Gastrocnemius medialis (tissue), 4 donors: ENCODE data around the gene FAM124A. TPM values are rescaled to one million over a fixed set of nuclear protein-coding genes. Genes with fewer than 3 reads are reported as not detected.

ENCODE experiments used
- ATAC-seq, 2 donors: fragments of 150-250 bp; one replicate each; pipeline ENCODE4 v1.9.1; 2016
- DNase-seq, 2 donors: peaks; one replicate each; pipeline ENCODE4 v3.0.0-alpha.2; 2019
- H3K27ac ChIP-seq, 4 donors: fragments of 200-600 bp; sonication (generic); 1 replicate in 1 of 4; 2 replicates in 3 of 4; pipeline ENCODE4 v1.5.1; 2016 to 2018; ENCODE audit warnings: mild to moderate bottlenecking in 2 of 4, moderate library complexity in 1 of 4
- H3K27me3 ChIP-seq, 3 donors: fragments of 200-600 bp; sonication (generic) in 2 of 3; 1 replicate in 1 of 3; 2 replicates in 2 of 3; pipeline versions ENCODE4 v1.5.1 to v1.6.0; 2016 to 2019; ENCODE audit warnings: mild to moderate bottlenecking in 1 of 3, moderate library complexity in 1 of 3
- H3K36me3 ChIP-seq, 2 donors: fragments of 200-600 bp; sonication (generic) in 1 of 2; one replicate each; pipeline ENCODE4 v1.5.1; 2017 to 2018
- H3K4me1 ChIP-seq, 2 donors: fragments of 200-600 bp; sonication (generic) in 1 of 2; one replicate each; pipeline ENCODE4 v1.5.1; 2016 to 2017; ENCODE audit warnings: mild to moderate bottlenecking in 2 of 2
- H3K4me3 ChIP-seq, 4 donors: fragments of 200-600 bp; sonication (generic) in 3 of 4; 1 replicate in 1 of 4; 2 replicates in 3 of 4; pipeline ENCODE4 v1.5.1; 2016 to 2019; ENCODE audit warnings: mild to moderate bottlenecking in 2 of 4
- H3K9me3 ChIP-seq, 3 donors: fragments of 200-600 bp; sonication (generic) in 2 of 3; 1 replicate in 1 of 3; 2 replicates in 2 of 3; pipeline ENCODE4 v1.5.1; 2016 to 2019
- CTCF ChIP-seq, 5 experiments: fragments of 450-650 bp in 3 of 5; fragments of 200-600 bp in 2 of 5; sonication (generic) in 2 of 5; IDR thresholded peaks in 4 of 5; conservative IDR thresholded peaks in 1 of 5; 1 replicate in 4 of 5; 2 replicates in 1 of 5; pipeline ENCODE4 v1.5.1; 2016 to 2019; ENCODE audit warnings: antibody characterized with exemption in 5 of 5, mild to moderate bottlenecking in 3 of 5, moderate library complexity in 3 of 5
- POLR2A ChIP-seq, 2 donors: fragments of 450-650 bp; IDR thresholded peaks; one replicate each; pipeline ENCODE4 v1.6.1; 2017; ENCODE audit warnings: antibody characterized with exemption in 2 of 2, mild to moderate bottlenecking in 2 of 2, moderate library complexity in 2 of 2
- in situ Hi-C, 4 donors: fragments of 200-750 bp; cut with MboI; loops; one replicate each; pipeline versions ENCODE4 v1.15.0 to v1.8.0; 2017; ENCODE audit warnings: low sequenced_read_pairs in 4 of 4
- intact Hi-C: fragments of 100-400 bp; cut with DNase I; formaldehyde crosslinking; loops from one replicate; pipeline ENCODE4 v1.15.1; 2023; ENCODE audit warnings: low total_unique reads
- total RNA-seq, 4 donors: library from RNA; depleted of rRNA; stranded (reverse); fragments of >200 nt; gene quantifications; one replicate each; pipeline versions ENCODE4 v1.1.0 to v1.2.3, GENCODE V29; 2016

Gene FAM124A
- total RNA-seq, 4 donors from 2014 or later: 0.66 to 2.0 (median 0.81) TPM

GRCh38 chr13:51202477-51203046 lies 19.6 kb upstream of the FAM124A start:
- H3K27me3 ChIP-seq: no peaks in the 10 kb centered on the region
- H3K4me1 ChIP-seq: no peaks in the 10 kb centered on the region
- DNase-seq (no peak), ATAC-seq (no peak)
- intact Hi-C loops: no loop called here
- H3K36me3 ChIP-seq: no peaks in the 10 kb centered on the region
- TF ChIP-seq CTCF (IDR thresholded peaks at IDR 0.05 in 4 of 5, conservative IDR thresholded peaks at IDR 0.05 in 1 of 5): no peak
- no peak for TF ChIP-seq POLR2A (IDR thresholded peaks at IDR 0.05)
- no peaks in the 10 kb centered on the region for H3K9me3 ChIP-seq
- H3K4me3 ChIP-seq: no peak overlapping the region
- H3K27ac ChIP-seq: no peak overlapping the region
- in situ Hi-C loops: no loop called here

GRCh38 chr13:51206584-51206983 lies 15.6 kb upstream of the FAM124A start:
- DNase-seq: no peak
- in situ Hi-C loops (no loop called here), intact Hi-C loops (no loop called here)
- no peak overlapping the region for H3K4me3 ChIP-seq
- TF ChIP-seq CTCF (IDR thresholded peaks at IDR 0.05 in 4 of 5, conservative IDR thresholded peaks at IDR 0.05 in 1 of 5): no peak
- no peak for TF ChIP-seq POLR2A (IDR thresholded peaks at IDR 0.05)
- ATAC-seq: no peak
- no peak overlapping the region for H3K27ac ChIP-seq
- no peaks in the 10 kb centered on the region for H3K9me3 ChIP-seq
- H3K36me3 ChIP-seq: no peaks in the 10 kb centered on the region
- peaks cover 0 to 5% (median 0%) of the 10 kb centered on the region in 3 donors for H3K27me3 ChIP-seq
- no peaks in the 10 kb centered on the region for H3K4me1 ChIP-seq

GRCh38 chr13:51207881-51208280 lies 14.3 kb upstream of the FAM124A start:
- in situ Hi-C loops: no loop called here
- intact Hi-C loops: no loop called here

GRCh38 chr13:51208716-51209115 lies 13.5 kb upstream of the FAM124A start:
- no peak for TF ChIP-seq POLR2A (IDR thresholded peaks at IDR 0.05)
- TF ChIP-seq CTCF (IDR thresholded peaks at IDR 0.05 in 4 of 5, conservative IDR thresholded peaks at IDR 0.05 in 1 of 5): no peak
- H3K27ac ChIP-seq: no peak overlapping the region
- in situ Hi-C loops: no loop called here
- no peaks in the 10 kb centered on the region for H3K36me3 ChIP-seq
- H3K4me1 ChIP-seq: no peaks in the 10 kb centered on the region
- ATAC-seq (no peak), DNase-seq (no peak)
- H3K9me3 ChIP-seq: no peaks in the 10 kb centered on the region
- intact Hi-C loops: no loop called here
- no peak overlapping the region for H3K4me3 ChIP-seq
- H3K27me3 ChIP-seq: peaks cover 0 to 8% (median 0%) of the 10 kb centered on the region in 3 donors

More at GRCh38 chr13:51207881-51208280, 14.3 kb upstream of the FAM124A start:
- H3K27ac ChIP-seq: no peak overlapping the region
- no peak overlapping the region for H3K4me3 ChIP-seq
- no peaks in the 10 kb centered on the region for H3K4me1 ChIP-seq
- H3K9me3 ChIP-seq: no peaks in the 10 kb centered on the region
- peaks cover 0 to 8% (median 0%) of the 10 kb centered on the region in 3 donors for H3K27me3 ChIP-seq
- no peaks in the 10 kb centered on the region for H3K36me3 ChIP-seq
- ATAC-seq (no peak), DNase-seq (no peak)
- TF ChIP-seq POLR2A (IDR thresholded peaks at IDR 0.05): no peak
- TF ChIP-seq CTCF (IDR thresholded peaks at IDR 0.05 in 4 of 5, conservative IDR thresholded peaks at IDR 0.05 in 1 of 5): no peak

GRCh38 chr13:51211910-51212309 lies 10.3 kb upstream of the FAM124A start:
- in situ Hi-C loops: no loop called here
- DNase-seq (no peak), ATAC-seq (no peak)
- H3K4me1 ChIP-seq: no peaks in the 10 kb centered on the region
- H3K27me3 ChIP-seq: peaks cover 0 to 8% (median 0%) of the 10 kb centered on the region in 3 donors
- intact Hi-C loops: no loop called here
- H3K9me3 ChIP-seq: no peaks in the 10 kb centered on the region
- H3K36me3 ChIP-seq: no peaks in the 10 kb centered on the region
- no peak overlapping the region for H3K27ac ChIP-seq
- TF ChIP-seq POLR2A (IDR thresholded peaks at IDR 0.05) (no peak), CTCF (IDR thresholded peaks at IDR 0.05 in 4 of 5, conservative IDR thresholded peaks at IDR 0.05 in 1 of 5) (no peak)
- no peak overlapping the region for H3K4me3 ChIP-seq
